Measurements from ENCODE around the gene ACVRL1. TPM values are rescaled to one million over a fixed set of nuclear protein-coding genes. Genes with fewer than 3 reads are reported as not detected.

The ACVRL1 gene
- total RNA-seq, 2 donors from 2014 or later: not detected

DNA sequence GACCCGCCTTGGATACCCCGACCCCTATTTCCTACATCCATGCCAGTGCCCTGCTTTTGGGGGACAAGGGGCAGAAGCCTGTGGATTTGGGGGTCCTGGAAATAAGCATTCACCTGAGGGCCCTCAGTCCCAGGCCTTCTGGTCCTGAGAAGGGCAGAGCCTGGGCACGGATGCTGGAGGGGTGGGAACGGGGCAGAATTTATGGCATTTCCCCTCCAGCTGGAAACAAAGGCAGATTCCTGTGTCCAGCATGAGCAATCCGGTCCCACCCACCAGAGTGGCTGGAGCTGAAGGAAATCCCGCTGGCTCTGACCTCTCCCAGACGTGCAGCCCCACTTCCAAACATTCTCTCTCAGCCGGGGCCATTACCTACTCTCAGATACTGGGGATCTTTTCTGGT lies 10.1 kb upstream of the ACVRL1 start:
- no peak overlapping the region for H3K27ac Mint-ChIP-seq

DNA sequence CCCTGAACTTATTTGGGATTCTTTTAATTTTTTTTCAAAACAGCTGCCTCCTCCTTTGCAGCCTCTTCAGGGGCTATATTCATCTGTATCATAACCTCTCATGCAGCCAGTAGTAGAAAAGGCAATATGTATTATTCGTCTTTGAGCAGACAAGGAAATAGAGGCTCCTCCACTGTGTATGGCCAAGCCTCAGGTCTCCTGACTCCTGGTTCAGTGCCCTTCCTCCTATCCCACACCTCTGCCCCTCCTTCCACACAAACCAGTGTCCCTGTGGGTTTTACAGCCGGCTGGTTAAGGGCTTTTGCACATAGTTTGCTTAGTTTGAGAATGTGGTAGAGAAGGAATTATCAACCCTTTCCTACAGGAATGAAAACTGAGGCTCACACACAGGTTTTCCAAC lies 8.8 kb upstream of the ACVRL1 start:
- Mint-ChIP-seq H3K4me3 (no peak overlapping the region), H3K27me3 (peaks cover 0 to 7% of the 10 kb centered on the region in 2 donors), H3K27ac (no peak overlapping the region), H3K36me3 (no peaks in the 10 kb centered on the region), H3K9me3 (no peaks in the 10 kb centered on the region), H3K4me1 (ENCODE audit: low read depth in 2 of 2) (peaks cover 0 to 3% of the 10 kb centered on the region in 2 donors)
- no peak for DNase-seq (ENCODE audit: low spot score)
- no peak for ATAC-seq

More for the DNA sequence above, 10.1 kb upstream of the ACVRL1 start:
- Mint-ChIP-seq H3K4me1 (ENCODE audit: low read depth in 2 of 2) (peaks cover 0 to 3% of the 10 kb centered on the region in 2 donors), H3K4me3 (no peak overlapping the region), H3K36me3 (no peaks in the 10 kb centered on the region), H3K9me3 (no peaks in the 10 kb centered on the region), H3K27me3 (peaks cover 7% of the 10 kb centered on the region in 2 donors)
- ATAC-seq (no peak), DNase-seq (ENCODE audit: low spot score) (no peak)

DNA sequence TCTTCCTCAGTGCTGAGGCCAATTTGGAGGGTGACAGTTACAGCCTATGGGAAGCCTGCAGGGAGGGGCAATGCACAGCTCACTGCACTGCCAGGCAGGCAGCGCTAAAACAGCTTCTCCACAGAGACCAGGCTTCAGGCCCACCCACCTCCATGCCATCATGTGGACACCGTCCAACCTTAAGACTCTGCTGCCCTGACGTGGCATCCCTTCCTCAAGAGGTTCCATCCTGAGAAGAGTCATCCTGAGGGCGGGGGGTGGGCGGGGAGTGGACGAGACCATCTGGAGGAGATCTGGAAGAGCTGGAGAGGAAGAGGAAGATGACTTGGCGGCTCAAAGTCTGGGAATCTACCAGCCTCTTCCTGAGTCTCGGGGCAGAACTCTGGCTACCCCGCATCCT lies 8.4 kb upstream of the ACVRL1 start:
- no peaks in the 10 kb centered on the region for H3K36me3 Mint-ChIP-seq
- no peaks in the 10 kb centered on the region for H3K9me3 Mint-ChIP-seq
- H3K4me3 Mint-ChIP-seq: no peak overlapping the region
- H3K27me3 Mint-ChIP-seq: peaks cover 0 to 7% of the 10 kb centered on the region in 2 donors
- H3K4me1 Mint-ChIP-seq (ENCODE audit: low read depth in 2 of 2): peaks cover 0 to 3% of the 10 kb centered on the region in 2 donors
- DNase-seq (ENCODE audit: low spot score) (no peak), ATAC-seq (no peak)
- H3K27ac Mint-ChIP-seq: no peak overlapping the region

- Mint-ChIP-seq H3K4me1 (ENCODE audit: low read depth in 2 of 2) (peaks cover 0 to 3% of the 10 kb centered on the region in 2 donors), H3K36me3 (no peaks in the 10 kb centered on the region), H3K27me3 (peaks cover 0 to 10% of the 10 kb centered on the region in 2 donors), H3K27ac (no peak overlapping the region), H3K9me3 (no peaks in the 10 kb centered on the region), H3K4me3 (no peak overlapping the region)
- no peak for DNase-seq (ENCODE audit: low spot score)
- no peak for ATAC-seq
Observed at GRCh38 chr12:51900323-51900889, 6.9 kb upstream of the ACVRL1 start.

- H3K27ac Mint-ChIP-seq: no peak overlapping the region
- no peak overlapping the region for H3K4me3 Mint-ChIP-seq
- peaks cover 6 to 15% of the 10 kb centered on the region in 2 donors for H3K27me3 Mint-ChIP-seq
- peaks cover 0 to 5% of the 10 kb centered on the region in 2 donors for H3K4me1 Mint-ChIP-seq (ENCODE audit: low read depth in 2 of 2)
- no peaks in the 10 kb centered on the region for H3K9me3 Mint-ChIP-seq
- no peaks in the 10 kb centered on the region for H3K36me3 Mint-ChIP-seq
- no peak for DNase-seq (ENCODE audit: low spot score)
- peak in 1 of 2 donors; percentile 21 for ATAC-seq
Observed at GRCh38 chr12:51901121-51901817, 6.0 kb upstream of the ACVRL1 start.

GRCh38 chr12:51901881-51902280 lies 5.4 kb upstream of the ACVRL1 start:
- peaks cover 7 to 17% of the 10 kb centered on the region in 2 donors for H3K27me3 Mint-ChIP-seq
- DNase-seq (ENCODE audit: low spot score) (no peak), ATAC-seq (no peak)
- peaks cover 0 to 5% of the 10 kb centered on the region in 2 donors for H3K4me1 Mint-ChIP-seq (ENCODE audit: low read depth in 2 of 2)
- H3K4me3 Mint-ChIP-seq: no peak overlapping the region
- no peaks in the 10 kb centered on the region for H3K9me3 Mint-ChIP-seq
- no peaks in the 10 kb centered on the region for H3K36me3 Mint-ChIP-seq
- H3K27ac Mint-ChIP-seq: no peak overlapping the region

DNA sequence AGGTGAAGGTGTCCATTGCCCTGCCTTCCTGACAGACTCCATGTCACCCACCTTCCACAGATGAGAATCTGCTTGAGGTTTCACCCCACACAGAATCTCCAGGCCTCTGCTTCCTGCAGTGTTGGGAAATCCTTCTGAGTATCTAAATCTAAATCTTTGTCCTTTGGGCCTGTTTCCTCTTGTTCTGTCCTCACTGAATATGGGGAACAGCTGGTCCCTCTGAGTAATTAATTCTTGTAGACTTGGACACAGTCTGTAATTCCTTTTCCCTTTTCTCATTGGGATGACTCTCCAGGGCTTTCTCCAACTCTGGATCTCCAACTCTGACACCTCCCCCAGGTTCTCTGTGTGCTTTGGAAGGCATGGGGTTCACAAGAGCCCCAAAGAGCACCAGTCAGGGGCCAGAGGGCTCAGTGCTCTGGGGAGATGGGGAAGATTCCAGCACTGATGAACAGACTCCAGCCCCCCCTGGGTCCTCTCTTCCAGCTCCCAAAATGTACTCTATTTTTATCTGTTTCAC lies 2.3 kb upstream of the ACVRL1 start:
- Mint-ChIP-seq H3K27me3 (peaks cover 25 to 30% of the 10 kb centered on the region in 2 donors), H3K9me3 (no peaks in the 10 kb centered on the region), H3K4me1 (ENCODE audit: low read depth in 2 of 2) (peaks cover 0 to 2% of the 10 kb centered on the region in 2 donors), H3K27ac (no peak overlapping the region), H3K4me3 (no peak overlapping the region), H3K36me3 (no peaks in the 10 kb centered on the region)
- DNase-seq (ENCODE audit: low spot score) (no peak), ATAC-seq (no peak)

DNA sequence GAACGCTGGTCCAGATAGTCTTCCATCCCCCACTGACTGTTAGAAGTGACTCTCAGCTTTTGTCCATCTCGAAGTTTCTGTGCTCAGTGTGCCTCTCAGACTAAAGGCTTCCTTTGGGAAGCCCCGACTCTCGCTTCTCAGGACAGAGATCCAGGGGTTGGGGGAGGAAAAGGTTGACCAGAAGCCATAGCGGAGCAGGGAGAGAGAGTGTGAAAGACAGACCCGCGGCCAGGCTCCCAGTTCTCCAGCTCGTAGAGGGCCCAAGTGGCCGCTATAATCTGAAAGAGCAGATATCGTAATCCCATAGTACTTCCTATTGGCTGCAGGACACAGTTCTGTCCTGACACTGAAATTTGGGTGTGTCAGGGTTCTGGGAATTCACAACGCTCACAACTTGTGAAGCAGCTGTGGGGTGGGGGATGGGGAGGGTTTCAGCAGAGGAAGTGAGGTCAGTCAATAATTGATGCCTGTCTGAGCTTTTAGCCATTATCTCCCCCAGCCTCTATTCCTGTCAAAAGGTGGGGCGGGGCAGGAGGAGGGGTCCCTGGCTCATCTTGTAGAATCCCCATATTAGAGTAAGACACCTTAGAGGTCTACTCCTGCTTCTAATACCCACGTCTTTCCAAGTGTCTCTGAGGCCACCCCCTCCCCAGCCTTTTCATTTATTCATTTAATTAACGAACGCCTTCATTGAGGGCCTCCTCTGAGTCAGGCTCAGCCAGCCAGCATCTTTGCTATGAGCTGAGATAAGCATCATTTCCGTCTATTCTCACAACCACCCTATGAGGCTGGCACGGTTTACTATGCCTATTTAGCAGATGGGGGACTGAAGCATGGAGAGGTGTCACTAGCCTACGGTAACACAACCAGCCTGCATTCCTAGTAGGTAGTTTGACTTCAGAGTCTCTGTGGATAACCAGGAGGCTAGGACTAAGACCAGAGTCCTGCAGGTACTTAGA lies 1.6 kb upstream of the ACVRL1 start:
- DNase-seq (ENCODE audit: low spot score) (no peak), ATAC-seq (no peak)

GRCh38 chr12:51906430-51907082 lies 748 bp upstream of the ACVRL1 start:
- DNase-seq (ENCODE audit: low spot score) (no peak), ATAC-seq (peak in 1 of 2 donors; percentile 8)
- no peak overlapping the region for H3K27ac Mint-ChIP-seq
- no peaks in the 10 kb centered on the region for H3K36me3 Mint-ChIP-seq
- no peaks in the 10 kb centered on the region for H3K9me3 Mint-ChIP-seq
- H3K4me3 Mint-ChIP-seq: no peak overlapping the region
- H3K4me1 Mint-ChIP-seq (ENCODE audit: low read depth in 2 of 2): peaks cover 0 to 2% of the 10 kb centered on the region in 2 donors
- peaks cover 23 to 31% of the 10 kb centered on the region in 2 donors for H3K27me3 Mint-ChIP-seq

More for the DNA sequence above, 1.6 kb upstream of the ACVRL1 start:
- H3K4me1 Mint-ChIP-seq (ENCODE audit: low read depth in 2 of 2): peaks cover 0 to 2% of the 10 kb centered on the region in 2 donors
- no peak overlapping the region for H3K4me3 Mint-ChIP-seq
- H3K9me3 Mint-ChIP-seq: no peaks in the 10 kb centered on the region
- no peak overlapping the region for H3K27ac Mint-ChIP-seq
- H3K27me3 Mint-ChIP-seq: peaks cover 25 to 31% of the 10 kb centered on the region in 2 donors
- H3K36me3 Mint-ChIP-seq: no peaks in the 10 kb centered on the region

GRCh38 chr12:51907856-51908425 lies 637 bp downstream of the ACVRL1 start:
- Mint-ChIP-seq H3K36me3 (no peaks in the 10 kb centered on the region), H3K9me3 (no peaks in the 10 kb centered on the region), H3K4me1 (ENCODE audit: low read depth in 2 of 2) (peaks cover 0 to 2% of the 10 kb centered on the region in 2 donors), H3K4me3 (peak overlapping the region; percentile 10), H3K27me3 (peaks cover 24 to 31% of the 10 kb centered on the region in 2 donors), H3K27ac (no peak overlapping the region)
- ATAC-seq: no peak
- DNase-seq (ENCODE audit: low spot score): no peak

- H3K27ac Mint-ChIP-seq: no peak overlapping the region
Observed at GRCh38 chr12:51908876-51909592, 1.7 kb downstream of the ACVRL1 start.

DNA sequence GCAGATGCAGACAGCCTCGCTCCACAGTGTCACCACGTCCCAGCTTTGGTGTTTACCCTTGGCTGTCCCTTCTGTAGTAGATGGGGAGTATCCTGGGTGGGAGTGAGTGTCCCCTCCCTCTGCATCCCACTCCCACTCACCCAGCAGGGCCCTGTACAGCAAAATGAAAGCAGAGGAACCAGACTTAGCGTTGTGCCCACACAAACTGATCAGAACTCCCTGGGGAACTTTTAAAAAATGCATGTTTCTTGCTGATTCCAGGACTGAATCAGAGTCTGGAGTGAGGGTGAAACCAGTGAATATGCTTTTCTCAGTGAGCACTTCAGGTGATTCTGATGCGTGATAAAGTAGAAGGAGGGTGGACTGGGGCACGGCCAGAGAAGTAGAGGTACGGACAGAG lies 2.9 kb downstream of the ACVRL1 start:
- peaks cover 23 to 31% of the 10 kb centered on the region in 2 donors for H3K27me3 Mint-ChIP-seq
- DNase-seq (ENCODE audit: low spot score) (no peak), ATAC-seq (no peak)
- no peak overlapping the region for H3K4me3 Mint-ChIP-seq
- peaks cover 0 to 2% of the 10 kb centered on the region in 2 donors for H3K4me1 Mint-ChIP-seq (ENCODE audit: low read depth in 2 of 2)
- no peak overlapping the region for H3K27ac Mint-ChIP-seq
- no peaks in the 10 kb centered on the region for H3K36me3 Mint-ChIP-seq
- no peaks in the 10 kb centered on the region for H3K9me3 Mint-ChIP-seq

More at GRCh38 chr12:51908876-51909592, 1.7 kb downstream of the ACVRL1 start:
- no peaks in the 10 kb centered on the region for H3K36me3 Mint-ChIP-seq
- no peaks in the 10 kb centered on the region for H3K9me3 Mint-ChIP-seq
- peaks cover 0 to 2% of the 10 kb centered on the region in 2 donors for H3K4me1 Mint-ChIP-seq (ENCODE audit: low read depth in 2 of 2)
- no peak overlapping the region for H3K4me3 Mint-ChIP-seq
- no peak for DNase-seq (ENCODE audit: low spot score)
- ATAC-seq: no peak
- H3K27me3 Mint-ChIP-seq: peaks cover 24 to 31% of the 10 kb centered on the region in 2 donors
